ENCODE data around the gene ITPR2.
"Not testable (repeated sequence)": the region's sequence is repeated elsewhere in the genome, so short reads cannot be mapped to it uniquely, and the experiment has no call there.

ITPR2 gene

DNA sequence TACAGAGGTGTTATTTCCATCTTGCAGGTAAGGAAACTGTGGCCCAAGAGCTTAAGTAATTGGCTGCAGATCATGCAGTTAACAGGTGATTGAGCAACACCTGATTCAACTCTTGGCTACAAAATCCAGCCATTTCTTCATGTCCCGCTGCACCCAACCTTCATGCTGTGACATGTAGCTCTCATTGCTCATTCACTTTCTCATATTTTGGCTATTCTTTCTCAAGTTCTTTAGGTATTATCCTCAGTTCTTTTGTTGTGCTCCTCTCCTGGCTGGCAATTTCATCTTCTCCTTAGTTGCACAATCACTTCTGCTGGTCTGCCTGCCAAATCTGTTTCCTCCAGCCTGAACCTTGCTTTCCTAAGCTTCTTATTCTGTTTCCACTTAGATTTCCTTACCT, 336.8 kb downstream of the ITPR2 start:
- no peak for DNase-seq

GRCh38 chr12:26493656-26494055, 339.3 kb downstream of the ITPR2 start:
- DNase-seq, result no peak

DNA sequence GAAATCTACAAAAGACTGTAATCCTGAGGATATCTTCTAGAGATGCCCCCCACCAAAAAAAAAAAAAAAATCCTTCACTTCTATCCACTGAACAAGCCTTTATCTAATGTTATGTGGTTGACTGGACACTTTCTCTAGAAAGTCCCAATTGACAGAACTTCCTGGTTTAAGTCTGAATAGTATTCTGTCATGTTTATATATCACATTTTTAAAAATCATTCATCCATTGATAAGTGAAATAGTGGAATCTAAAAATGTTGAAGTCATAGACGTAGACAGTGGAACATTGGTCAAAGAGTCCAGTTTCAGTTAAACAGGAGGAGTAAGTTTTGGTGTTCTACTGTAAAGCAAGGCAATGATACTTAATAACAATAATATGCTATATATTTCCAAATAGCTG, 340.6 kb downstream of the ITPR2 start:
- DNase-seq, result no peak

DNA sequence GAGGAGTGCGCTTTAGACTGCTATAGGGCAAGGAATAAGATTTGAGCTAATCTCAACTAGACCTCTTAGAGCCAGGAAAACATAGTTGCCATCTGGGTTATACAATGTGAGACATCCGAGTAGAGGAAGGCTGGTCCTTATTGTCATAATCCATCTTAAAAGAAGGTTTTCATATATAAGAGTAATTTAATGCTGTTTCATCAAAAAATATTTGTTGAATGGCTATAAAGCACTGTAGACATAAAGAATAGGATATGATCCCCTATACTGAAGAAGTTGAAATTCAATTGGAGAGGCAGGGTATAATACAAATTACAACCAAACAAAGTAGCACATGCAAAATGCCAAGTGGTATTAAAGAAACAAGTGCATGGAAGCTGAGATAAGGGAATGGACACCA, 343.1 kb downstream of the ITPR2 start:
- DNase-seq, result no peak

DNA sequence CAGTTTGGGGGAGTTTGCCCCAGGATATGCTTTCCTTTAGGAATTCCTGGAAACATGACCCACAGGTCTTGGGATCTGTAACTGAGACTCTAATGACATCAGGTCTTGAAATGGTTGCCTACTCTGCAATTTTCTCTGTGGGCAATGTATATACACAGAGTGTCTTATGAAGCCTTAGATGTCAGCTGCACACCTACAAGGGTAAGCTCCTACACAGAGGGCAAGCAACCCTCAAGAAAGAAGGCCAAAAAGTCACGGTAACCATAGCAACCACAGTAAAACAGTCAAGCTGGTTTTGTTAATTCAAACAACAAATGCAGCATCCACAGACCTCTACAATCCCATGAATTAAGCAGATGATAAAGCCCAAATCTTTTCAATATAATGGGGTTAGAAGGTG, 344.6 kb downstream of the ITPR2 start:
- no peak for DNase-seq

DNA sequence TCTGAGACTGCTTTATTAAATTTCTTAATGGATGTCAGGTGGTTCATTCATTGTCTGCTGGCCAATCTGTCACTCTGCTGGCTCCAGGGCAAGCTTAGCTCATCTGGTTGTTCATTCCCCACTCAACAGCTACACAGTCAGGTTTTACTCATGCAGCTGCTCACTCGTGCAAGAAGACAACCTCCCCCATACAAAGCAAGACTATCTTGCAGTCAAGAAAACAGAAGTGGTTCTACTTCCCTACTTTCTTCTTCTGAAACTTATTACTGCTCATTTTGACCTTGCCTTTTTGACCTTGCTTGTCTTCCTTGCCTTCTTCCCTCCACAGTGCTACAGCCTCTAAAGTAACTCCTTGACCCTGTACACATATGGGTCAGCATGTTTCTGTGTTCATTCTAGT, 359.7 kb downstream of the ITPR2 start:
- peak; percentile 6 for DNase-seq

- no peak for DNase-seq
These were observed 361.4 kb downstream of the ITPR2 start for GRCh38 chr12:26471560-26471959.

DNA sequence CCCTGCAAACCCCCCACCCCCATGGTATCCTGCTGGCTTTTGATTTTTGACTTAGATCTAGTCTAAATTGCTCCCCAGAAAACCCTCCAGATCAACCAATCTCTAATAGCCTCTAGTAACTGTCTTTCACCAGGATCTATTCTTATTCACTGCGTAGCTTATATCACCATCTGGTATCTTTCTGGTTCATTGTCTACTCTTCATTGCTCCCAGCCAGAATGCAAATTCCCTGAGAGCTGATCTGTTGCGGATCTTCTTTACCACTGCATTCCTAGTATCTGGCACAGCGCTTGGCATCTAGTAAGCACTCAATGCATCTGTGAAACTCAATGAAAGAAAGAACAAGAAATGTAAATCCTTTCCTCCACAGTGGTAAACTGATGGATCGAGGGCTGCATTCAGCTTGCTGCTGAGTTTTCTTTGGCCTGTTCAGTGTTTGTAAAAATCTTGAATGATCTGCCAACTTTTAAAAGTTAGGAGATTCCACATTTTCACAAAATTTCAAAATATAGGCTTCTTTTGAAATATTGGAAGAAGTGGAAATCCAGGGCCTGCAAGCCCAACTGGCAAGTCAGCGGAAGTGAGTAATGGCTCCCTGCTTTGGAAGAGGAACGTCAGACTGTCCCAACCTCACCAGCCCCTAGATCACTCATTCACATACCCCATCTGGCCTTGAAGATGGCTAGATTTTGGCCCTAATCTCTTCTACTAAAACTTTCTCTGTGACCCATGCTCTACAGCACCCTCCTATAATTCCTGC, 363.4 kb downstream of the ITPR2 start:
- no peak for DNase-seq

GRCh38 chr12:26467351-26467750, 365.6 kb downstream of the ITPR2 start:
- DNase-seq, result no peak

GRCh38 chr12:26466726-26467125, 366.3 kb downstream of the ITPR2 start:
- DNase-seq, result no peak

DNA sequence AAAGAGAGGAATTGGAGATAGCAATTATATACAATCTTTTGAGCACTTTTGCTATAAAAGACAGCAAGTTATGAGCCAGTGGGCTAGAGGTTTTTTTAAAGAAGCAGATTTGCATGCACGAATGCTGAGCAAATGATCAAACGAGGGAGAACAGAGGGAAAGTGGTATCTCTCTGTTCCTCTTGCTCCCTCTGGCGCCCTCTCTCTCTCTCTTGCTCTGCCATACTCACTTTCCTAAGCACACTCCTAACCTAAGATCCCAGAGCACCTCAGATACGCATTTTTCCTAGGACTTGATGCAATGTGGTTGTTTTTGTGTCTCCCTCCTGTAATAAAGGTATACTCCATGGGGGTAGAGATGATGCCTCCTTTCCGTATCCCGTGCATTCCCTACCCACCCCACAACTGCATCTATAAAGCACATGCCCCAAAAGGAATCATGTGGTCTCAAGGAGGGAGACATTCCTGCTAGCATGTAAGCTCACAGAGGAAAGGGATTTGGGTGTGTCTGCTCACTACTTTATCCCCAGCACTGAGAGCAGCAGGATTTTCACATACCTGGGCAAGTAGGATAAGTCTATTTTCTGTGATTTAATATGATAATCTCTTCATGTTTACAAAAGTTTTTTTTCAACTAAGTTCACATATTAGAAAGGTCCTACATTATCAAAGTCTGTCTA, 367.4 kb downstream of the ITPR2 start:
- DNase-seq, result no peak

GRCh38 chr12:26461776-26462175, 371.2 kb downstream of the ITPR2 start:
- DNase-seq, result no peak

DNA sequence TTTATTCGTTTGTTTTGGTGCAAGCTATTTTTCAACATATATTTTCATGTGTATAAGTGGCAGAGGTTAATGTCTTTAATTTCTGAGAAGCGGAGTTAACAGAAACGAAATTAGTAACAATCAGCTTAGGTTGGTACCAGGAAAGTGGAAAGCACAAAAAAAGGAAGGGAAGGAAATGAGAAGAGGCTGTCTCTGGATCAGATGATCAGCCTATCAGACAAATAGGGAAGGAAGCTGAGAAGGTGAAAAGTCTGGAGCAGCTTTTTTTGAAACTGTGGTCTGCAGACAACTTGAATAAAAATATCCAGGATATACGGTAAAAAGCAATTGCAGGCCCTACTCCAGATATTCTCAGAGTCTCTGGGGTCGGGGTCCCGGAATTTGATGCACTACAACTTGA, 372.6 kb downstream of the ITPR2 start:
- DNase-seq, result no peak

GRCh38 chr12:26455936-26456574, 376.9 kb downstream of the ITPR2 start:
- DNase-seq, result no peak

- no peak for DNase-seq
These were observed 379.7 kb downstream of the ITPR2 start for GRCh38 chr12:26453246-26453645.

GRCh38 chr12:26452511-26452910, 380.5 kb downstream of the ITPR2 start:
- no peak for DNase-seq

DNA sequence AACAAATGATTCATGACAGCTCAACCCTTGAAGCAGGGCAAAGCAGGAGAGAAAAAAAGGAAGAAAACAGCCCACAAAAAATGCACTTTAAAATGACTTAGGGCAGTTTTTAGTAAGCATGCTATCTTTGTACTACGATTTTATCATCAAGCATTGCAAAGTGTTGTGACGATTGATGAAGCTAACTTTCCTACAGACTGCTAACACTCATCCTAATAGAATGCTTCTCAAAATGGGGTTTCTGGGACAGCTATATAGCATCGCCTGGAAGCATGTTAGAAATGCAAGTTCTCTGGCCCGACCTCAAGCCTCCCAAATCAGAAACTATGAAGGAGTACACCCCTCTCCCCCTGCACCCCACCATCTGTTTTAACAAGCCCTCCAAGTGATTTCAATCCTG, 381.2 kb downstream of the ITPR2 start:
- no peak for DNase-seq

- no peak for DNase-seq
These were observed 387.1 kb downstream of the ITPR2 start for GRCh38 chr12:26445909-26446308.

DNA sequence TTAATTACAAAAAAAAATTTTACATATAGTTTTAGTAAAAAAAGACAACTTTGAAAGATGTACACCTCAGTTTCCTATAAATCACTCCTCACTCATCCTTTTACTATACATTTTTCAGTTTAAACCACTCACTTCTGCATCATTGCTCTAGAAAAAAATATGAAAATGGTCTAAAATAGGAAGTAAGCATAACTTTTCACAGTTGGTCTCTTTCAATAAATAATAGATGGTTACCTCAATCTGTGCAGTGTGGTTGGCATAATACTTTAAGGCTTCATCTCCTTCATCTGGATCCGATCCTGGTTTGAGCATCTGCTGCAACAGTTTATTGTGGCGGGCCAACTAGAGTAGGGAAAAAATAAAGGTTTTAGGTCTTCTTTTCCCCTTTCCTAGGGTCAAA, 389.7 kb downstream of the ITPR2 start:
- no peak for DNase-seq

GRCh38 chr12:26441434-26441833, 391.6 kb downstream of the ITPR2 start:
- no peak for DNase-seq

DNA sequence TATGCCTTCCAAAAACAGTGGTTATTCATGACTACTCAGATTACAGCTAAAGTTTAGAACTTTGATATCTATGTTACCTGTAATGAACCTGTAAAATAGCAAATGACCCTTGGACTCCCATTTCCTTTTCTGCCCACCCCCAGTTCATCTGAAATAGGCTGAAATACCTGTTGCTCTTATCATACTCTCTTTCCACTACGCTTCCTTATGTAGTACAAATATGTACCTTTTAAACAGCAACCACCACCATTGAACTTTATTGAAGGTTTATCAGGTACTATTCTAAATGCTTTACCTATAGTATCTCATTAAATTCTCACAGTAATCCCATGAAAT, 398.0 kb downstream of the ITPR2 start:
- DNase-seq, result no peak

- DNase-seq, result peak; percentile 69
These were observed 398.5 kb downstream of the ITPR2 start for GRCh38 chr12:26434299-26435068.

- DNase-seq, result not testable (repeated sequence)
These were observed 399.3 kb downstream of the ITPR2 start for GRCh38 chr12:26433701-26434100.

DNA sequence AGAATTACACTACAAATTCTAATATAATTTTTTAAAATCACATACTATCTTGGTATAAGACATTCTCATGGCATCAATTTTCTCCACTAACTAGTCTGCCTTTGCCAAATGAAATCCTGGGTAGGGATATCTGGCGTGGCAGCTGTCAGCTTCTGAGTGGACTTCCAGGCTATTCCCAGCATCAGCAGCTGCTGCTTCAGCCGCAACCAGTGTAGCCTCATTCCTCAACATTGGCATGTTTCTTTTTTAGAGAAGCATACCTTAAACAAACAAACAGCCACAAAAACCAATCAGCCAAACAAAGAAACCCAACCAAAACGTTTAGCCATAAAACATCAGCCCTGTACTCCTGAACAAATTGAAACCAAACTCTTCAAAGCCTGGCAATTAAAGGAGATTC, 401.8 kb downstream of the ITPR2 start:
- no peak for DNase-seq

Data from HCEC 1CT (cell line).